ENCODE results near the gene KIAA1217.

GRCh38 chr10:24310104-24310503 is 101.2 kb downstream of the KIAA1217 start:
- TF ChIP-seq, protein P1, sequence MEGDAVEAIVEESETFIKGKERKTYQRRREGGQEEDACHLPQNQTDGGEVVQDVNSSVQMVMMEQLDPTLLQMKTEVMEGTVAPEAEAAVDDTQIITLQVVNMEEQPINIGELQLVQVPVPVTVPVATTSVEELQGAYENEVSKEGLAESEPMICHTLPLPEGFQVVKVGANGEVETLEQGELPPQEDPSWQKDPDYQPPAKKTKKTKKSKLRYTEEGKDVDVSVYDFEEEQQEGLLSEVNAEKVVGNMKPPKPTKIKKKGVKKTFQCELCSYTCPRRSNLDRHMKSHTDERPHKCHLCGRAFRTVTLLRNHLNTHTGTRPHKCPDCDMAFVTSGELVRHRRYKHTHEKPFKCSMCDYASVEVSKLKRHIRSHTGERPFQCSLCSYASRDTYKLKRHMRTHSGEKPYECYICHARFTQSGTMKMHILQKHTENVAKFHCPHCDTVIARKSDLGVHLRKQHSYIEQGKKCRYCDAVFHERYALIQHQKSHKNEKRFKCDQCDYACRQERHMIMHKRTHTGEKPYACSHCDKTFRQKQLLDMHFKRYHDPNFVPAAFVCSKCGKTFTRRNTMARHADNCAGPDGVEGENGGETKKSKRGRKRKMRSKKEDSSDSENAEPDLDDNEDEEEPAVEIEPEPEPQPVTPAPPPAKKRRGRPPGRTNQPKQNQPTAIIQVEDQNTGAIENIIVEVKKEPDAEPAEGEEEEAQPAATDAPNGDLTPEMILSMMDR (IDR thresholded peaks at IDR 0.05; ENCODE audit: borderline replicate concordance, extremely low read depth, low read length, poor library complexity, severe bottlenecking) = no peak
- no peak for TF ChIP-seq EZH2 (IDR thresholded peaks at IDR 0.05; ENCODE audit: borderline replicate concordance, low read depth, low read length, severe bottlenecking)
